Pulmonary artery endothelial cell (primary cell): ENCODE measurements around the gene LRRC34. TPM values are rescaled to one million over a fixed set of nuclear protein-coding genes. Genes with fewer than 3 reads are reported as not detected.

Experiments used
- DNase-seq: peaks from one replicate; pipeline ENCODE4 v3.0.0-alpha.2; 2011; ENCODE audit warnings: low read depth, low spot score
- total RNA-seq: library from RNA; depleted of rRNA; stranded (reverse); fragments of >200 nt; gene quantifications from 2 replicates; pipeline ENCODE4 v1.2.3, GENCODE V29; 2014

LRRC34 gene
- total RNA-seq, 1 donor from 2014 or later: 2.4 TPM

DNA sequence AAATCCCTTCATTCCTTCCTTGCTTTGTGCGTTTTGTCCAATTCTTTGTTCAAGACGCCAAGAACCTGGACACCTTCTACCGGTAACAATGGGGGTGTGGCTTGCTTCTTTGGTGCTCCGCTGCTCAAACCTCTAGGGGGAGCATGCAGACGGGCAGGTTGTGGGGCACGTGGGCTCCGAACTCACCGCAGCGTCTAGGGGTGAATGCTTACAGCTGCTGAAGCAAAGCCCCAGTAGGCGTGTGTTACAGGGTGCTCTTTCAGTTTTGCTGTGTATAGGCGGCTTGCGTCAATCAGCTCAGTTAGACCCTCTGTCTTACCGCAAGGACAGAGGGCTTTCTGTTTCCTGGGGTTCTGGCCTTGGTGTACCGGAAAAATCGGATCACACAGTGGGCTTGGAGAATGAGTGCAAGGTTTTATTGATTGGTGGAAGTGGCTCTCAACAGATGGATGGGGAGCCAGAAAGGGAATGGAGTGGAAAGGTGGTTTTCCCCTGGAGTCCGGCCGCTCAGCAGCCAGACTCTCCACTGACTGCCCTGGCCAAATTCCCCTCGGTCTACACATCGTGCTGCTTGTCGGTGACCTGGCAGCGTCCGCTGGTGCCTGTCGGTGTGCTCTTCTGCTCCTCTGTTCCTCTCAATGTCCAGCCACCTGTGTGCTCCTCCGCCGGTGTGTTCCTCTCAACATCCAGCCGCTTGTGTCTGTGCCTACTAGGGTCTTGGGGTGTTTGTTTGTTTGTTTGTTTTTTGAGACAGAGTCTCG, 1.2 kb upstream of the LRRC34 start:
- DNase-seq: no peak

DNA sequence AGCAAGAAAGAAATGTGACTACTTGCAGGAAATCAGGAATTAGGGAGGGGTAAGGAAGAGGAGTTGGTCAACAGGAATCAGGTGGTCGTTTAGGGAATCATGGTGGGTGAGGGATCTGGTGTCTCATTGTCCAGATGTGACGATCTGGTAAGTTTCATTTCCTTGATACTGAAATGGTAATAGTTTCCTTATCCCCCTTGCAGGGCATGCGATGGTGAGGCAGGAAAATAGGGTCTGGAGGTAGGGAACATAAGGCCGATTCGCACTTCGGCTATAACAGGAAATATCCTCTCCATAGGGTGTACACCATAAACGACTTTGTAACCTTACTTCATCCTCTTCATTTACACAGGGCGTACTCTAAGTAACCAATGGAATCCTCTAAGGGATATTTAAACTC, 574 bp upstream of the LRRC34 start:
- DNase-seq: no peak

DNA sequence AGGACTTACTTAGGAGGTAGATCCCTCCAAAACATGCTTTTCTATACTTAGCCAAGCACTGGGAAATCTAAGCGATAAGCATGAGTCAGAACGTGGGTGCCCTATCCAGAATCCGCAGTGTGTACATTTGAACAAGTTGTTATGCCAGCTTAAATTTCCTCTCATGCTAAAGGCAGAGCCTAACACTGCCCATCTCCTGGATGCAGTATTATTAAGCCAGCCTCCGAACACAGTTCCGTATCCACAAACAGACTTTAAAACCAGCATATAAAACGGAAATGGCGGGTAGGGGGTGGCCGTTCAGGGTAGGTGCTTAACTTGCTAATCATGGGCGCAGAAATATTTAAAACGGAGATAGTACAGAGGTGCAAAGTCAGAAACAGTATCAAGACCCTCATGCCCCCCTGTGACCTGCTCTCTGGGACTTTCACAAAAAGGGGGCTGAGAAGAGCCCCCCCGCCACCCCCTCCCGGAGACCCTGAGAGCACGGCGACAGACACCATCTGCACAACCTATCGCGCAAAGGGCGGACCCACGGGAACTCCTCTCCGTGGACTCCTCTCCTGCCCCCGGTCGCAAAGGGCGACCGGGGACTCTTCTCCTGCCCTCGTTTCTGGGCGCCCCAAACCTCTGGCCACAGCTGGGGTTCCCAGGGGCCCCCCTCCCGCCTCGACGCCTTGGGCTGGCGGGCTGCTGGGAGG, 923 bp downstream of the LRRC34 start:
- no peak for DNase-seq

DNA sequence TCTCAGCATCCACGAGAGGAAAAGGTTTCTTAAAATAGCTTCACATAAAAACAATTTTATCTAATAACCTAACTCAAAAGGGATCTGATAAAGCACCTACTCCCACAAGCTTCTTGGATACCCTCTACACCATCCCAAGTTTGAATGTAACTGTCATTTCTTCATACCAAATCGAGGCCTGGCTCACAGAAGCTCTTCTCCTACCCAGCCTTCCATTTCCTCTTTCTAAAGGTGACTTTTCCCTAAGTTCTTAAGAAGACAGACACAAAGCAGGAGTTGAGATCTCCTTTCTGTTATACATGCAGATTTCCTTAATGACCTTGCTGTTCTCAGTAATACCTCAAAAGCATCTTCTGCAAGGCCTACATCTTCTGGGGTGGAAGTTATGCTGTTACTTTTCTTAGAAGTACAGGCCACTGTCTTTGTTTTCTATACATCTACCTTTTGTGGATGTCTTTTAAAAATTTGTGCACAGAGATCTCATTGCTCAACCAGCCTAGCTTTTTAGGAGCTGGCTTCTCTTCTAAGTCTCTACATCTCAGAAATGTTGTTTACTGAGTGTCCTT, 3.4 kb downstream of the LRRC34 start:
- no peak for DNase-seq

DNA sequence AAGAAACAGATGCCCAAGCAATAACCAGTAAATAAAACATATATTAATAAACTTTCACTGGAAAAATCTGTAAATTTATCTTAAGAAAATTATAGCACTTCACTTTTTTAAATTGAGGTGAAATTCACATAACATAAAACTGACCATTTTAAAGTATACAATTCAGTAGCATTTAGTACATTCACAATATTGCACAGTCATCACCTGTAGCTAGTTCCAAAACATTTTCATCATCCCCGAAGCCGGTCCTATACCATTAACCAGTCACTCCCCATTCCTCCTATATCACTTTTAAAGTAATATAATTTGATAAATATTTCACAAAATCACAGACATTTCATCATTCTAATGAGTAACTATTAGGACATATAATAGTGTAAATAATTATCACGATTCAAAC, 8.0 kb downstream of the LRRC34 start:
- DNase-seq: no peak

DNA sequence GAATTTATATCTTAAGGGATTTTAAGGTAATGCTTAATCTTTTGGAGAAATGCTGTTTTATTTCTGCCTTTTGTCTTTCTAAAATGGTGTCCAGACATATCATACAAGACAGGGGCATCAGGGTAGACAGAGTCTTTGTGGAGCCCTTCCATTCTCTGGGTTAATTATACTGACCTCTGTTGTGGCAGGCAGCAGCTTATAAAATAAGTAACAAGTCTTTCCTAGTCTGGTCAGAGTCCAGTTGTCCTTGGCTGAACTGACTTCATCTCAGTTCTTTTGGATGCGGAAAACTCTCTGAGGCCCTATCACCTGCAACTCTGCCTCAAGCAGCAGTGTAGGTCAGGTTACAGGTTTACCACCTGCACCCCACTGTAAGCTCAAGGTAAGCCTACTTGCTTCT, 20.3 kb downstream of the LRRC34 start:
- DNase-seq: no peak

DNA sequence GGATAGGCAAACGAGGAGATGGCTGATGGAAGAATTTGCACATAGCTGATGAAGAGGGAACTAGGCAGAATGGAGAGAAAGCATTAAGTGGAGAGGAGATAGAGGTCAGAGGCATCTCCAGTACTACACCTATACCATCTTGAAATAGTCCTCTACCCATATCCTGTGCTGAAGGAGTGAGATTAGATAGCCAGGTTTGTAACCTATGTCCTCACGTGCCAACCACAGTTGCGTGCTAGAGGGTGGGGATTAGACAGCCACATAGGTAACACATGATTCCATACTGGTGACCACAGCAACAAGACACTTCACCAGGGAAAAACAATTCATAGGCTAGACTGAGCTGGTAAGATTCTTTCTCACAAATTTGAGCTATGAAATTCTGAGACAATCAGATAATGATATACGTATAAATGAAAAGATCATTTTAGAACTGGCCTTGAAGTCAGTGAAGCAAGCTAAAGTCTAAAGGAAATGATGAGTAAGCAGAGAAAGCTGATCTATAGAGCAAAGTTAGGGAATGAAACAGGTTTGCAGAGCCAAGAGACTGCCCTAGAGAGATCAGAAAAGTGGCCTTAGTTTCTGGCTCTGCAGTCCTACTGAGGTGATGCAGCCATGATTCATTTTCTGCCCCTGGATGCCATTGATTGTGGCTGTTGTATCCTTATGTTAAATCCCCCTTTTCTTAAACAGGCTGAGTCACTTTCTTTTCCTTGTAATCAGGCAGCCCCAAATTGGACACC, 21.8 kb downstream of the LRRC34 start:
- no peak for DNase-seq

DNA sequence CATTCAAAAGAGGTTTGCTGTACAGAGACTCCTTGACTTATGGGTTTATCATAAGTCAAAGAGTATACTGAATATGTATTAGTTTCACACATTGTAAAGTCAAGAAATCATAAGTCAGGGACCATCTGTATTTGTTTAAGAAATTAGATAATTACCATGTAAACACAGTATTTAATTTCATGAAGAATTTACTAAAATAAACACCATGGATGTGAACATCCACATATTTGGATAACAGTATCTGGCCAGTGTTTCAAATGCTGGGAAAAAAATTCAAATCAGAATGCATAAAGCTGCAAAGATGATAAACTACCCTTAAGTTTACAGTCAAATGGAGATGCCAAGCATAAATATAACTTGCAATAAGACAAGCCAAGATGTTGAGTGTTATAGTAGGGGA, 22.5 kb downstream of the LRRC34 start:
- no peak for DNase-seq

DNA sequence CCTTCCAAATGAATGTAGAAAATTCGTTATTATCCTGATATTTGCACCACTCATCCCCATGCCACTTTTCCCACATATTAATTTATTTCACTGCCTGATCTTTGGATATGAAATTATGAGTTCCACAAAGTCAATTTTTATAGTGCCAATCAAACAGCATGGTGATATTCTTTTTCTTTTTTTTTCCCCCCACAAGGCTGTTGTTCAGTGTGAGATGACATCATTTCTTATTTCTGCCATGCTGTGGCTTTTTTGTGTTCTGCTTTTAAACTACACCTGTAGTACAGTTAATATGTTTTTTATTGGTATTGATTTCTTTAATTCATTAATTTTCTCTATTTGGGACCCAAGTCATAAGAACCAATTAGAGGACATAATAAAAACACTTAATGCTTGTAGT, 24.9 kb downstream of the LRRC34 start:
- DNase-seq: no peak

DNA sequence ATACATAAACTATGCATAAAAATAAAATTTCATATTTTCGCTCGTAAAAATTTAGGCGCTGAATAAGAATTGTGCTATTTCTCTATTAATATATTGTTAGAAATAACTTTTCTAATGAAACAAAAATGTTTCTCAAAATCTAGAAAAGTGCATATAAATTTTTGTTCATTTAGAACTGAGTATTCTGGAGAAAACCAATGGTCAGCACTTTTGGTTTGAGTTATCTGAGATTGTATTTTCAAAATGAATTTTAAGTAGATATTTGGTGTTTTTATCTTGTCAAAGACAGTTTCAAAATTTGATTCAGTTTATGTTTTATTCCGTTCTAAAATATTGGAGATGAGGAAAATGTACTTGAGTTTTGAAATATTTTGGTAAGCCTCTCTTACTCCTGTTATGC, 25.6 kb downstream of the LRRC34 start:
- DNase-seq: no peak

DNA sequence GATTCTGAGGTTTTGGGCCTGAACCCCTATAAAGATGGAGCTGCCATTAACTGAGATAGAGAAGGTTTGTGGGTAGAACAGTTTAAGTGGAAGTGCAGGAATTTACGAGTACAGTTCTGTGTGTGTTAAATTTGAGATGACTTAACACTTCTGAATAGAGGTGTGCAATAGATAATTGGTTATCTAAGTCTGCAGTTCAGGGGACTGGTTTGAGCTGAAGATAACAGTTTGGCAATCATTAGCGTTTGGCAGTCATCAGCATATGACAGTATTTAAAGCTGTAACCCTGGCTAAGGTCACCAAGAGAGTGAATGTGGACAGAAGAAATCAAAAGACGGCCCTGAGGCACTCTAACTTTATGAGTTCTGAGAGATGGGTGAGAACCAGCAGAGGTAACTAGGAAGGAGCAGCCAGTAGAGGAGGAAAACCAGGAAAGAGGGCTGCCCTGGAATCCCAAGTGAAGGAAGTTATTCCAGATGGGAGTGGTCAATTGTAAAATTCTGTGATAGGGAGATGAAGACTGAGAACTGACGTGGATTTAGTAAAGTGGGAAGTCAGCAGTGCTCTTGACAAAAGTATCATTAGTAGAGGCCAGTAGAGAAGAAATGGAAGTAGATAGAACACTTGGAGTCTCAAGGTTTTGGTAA, 31.4 kb downstream of the LRRC34 start:
- no peak for DNase-seq

DNA sequence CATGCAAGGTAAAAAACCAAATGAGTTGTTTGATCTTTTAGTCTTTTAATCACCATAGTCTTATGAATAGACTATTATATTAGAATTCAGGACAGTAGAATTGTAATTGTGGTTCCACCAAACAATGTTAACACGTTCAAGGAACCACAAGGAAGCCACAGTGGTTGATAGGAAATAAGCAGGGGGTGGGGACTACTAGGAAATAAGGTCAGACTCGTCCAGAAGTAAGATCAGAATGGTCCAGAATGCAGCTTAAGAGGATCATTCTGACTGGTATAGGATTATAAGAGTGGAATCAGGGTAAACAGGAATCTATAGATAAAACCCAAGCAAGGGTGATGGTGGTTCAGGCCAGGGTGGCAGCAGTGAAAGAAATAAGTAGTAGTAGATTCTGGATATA, 32.0 kb downstream of the LRRC34 start:
- DNase-seq: no peak

DNA sequence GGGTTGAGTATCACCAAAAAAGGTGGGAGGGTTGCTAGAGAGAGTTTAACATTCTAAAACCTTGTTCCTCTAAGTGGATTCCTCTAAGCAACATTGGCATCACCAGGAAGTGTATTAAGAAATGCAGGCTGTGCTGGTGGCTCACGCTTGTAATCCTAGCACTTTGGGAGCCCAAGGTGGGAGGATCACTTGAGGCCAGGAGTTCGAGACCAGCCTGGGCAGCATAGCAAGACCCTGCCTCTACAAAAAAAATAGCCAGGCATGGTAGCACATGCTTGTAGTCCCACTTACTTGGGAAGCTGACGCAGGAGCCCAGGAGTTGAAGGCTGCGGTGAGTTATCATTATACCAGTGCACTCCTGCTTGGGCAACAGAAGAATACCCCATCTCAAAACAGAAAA, 34.9 kb downstream of the LRRC34 start:
- no peak for DNase-seq

DNA sequence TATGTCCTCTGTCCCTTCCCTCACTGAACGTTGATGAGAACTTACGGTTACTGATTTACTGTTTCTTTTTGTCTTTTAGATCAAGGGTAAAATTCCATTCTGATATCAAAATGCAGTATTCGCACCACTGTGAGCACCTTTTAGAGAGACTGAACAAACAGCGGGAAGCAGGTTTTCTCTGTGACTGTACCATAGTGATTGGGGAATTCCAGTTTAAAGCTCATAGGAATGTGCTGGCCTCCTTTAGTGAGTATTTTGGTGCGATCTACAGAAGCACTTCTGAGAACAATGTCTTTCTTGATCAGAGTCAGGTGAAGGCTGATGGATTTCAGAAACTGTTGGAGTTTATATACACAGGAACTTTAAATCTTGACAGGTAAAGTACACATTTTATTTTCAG, 38.5 kb downstream of the LRRC34 start:
- no peak for DNase-seq

DNA sequence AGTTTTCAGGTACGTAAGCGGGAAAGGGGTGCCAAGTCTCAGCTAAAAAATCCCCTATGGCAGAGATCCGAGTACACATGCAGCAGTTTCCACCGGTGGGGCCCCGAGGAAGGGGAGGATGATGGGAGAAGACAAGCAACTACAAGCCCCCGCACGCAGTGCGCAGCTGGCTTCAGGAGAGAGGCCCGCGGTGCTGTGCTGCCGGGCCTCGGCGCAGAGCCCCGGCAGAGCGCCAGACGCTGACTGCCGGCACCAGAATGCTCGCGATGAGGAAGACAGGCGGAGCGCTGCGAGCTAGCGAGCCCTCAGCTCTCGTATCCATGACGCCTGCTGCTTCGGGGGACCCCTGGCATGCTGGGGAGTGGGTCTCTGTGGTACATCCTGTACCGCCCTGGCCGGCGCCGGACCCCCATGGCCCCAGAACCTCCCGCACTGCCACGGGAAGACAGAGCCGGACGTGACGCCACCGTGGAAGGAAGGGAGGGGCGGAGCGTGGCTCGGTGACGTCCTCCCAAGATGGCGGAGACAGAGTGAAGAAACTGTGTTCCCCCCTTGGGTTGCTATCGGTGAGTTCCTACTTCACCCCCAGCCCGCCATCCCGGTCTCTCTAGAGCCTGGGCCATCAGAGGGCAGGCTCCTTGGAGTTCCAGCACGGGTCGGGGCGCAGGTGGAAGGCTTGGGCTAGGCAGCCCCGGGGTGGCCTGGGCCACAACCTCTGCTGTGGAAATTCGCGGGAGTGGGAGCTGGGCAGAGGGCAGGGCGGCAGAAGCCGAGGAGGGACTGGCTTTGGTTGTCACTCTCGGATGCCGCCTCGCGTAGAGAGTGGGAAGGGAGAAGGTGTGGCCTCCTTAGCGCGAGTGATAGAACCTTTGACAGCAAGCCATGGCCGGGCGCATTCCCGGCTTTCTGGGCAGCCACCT, 39.5 kb downstream of the LRRC34 start, which contains the start of gene MYNN:
TSS of gene MYNN (plus strand) at position 500 of the 920 bp plus-strand sequence. CDS start 900 bp downstream, outside the sequence.
- DNase-seq: peak; percentile 77

DNA sequence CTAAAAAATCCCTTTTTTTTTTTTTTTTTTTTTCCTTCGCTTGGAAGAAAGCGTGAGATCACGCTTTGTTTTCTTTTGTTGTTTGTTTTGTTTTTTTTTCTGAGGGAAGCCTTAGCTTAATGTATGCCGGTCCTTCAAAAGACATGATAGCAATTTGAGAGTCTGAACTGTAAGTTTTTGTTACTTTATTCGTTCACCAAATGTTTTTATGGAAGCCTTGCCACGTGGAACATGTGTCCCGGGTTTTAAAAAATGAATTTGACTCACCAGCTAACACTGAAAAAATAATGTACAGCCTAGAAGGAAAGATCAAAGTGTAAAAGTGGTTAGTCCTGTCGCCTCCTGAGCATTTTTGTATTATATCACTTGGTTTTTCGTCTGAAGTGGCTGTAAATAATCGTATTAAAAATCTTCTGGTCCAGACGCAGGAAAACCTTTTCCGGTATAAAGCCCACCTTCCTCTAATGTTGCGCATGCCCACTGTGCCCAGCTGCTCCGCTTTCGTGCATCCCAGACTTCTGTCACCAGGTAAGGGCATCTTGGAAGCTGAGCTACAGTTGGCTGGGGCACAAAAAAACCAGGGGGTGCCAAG, 40.3 kb downstream of the LRRC34 start:
- no peak for DNase-seq

DNA sequence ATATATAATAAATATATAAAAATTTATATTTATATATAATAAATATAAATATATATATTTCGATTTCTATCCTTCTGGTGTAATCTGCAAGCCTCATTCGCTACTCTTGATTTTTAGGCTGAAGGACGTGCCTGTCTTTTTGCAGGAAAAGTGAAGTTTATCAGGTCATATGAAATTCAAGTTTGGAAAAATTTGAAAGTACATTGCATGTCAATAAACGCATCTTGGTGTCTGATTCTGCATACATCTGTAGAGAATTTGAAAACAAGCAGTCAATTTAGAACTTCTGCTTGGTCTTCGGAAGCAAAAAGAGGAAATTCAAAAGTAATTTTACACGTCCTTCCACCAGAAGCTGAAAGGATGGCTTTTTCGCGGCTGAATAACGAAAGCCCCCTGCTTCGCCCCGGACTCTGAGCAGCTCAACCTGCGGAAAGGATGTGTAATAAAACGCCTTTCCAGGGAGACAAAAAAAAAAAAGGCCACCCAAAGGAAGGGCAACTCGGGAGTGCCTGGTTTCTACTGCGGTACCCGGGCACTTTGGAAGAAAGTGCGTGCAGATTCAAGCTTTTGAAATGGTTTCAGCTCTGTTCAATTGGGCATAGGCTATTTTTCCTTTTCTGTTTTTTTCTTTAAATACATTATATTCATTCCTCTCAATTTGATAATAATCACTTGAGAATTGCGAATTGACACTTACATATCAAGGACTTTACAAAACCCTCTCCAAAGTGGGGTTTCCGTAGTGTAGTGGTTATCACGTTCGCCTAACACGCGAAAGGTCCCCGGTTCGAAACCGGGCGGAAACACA, 41.0 kb downstream of the LRRC34 start:
- no peak for DNase-seq

DNA sequence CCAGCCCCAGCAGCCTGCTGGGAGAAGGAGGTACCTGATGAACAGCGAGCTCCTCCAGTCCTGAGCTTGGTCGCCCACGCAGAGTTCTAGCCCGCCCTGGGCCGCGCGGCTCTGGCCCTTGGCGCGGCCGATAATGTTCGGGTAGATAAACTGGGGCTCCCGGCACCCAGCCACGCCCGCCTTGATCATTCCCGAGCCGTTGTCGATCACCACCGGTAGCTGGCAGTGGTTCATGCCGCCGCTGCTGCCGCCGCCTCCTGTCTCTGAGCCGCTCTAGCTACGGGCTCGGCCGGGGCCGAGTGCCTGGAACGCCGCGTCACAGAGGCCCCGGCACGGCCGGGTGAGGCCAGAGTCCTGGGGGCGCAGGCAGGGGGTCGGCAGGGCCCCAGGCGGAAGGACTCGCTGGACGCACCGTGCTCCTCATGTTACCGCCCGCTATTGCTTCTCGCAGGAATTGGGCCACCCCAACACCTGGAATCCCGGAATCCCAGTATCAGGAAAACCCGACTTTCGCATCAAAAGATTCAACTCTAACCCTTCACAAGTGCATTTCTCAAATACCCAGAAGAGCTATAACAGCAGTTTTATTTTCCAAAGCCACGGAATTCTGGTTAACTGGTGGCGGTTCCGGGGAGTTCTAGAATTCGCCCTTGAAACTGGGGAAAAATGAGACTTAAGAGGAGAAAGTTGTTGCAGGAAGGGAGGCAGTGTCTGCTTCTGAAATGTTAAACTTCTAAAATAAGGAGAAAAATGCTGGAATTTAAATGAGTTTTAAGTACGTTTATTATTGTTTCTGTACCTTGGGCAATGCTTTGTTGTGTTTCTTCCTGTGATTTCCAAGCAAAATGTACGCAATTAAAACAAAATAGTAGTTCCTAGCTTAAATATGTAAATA, 43.2 kb downstream of the LRRC34 start, which contains the start of gene ACTRT3:
TSS of gene ACTRT3 (minus strand) at position 275 of the 895 bp plus-strand sequence. CDS start at position 234, 41 bp downstream.
- no peak for DNase-seq
